Dedifferentiated amniotic fluid mesenchymal stem cell (primary cell): ENCODE data around the gene TECTA.

Experiments
- DNase-seq: peaks from one replicate; pipeline ENCODE4 v3.0.0-alpha.2; 2016; ENCODE audit errors: extremely low spot score

TECTA gene

DNA sequence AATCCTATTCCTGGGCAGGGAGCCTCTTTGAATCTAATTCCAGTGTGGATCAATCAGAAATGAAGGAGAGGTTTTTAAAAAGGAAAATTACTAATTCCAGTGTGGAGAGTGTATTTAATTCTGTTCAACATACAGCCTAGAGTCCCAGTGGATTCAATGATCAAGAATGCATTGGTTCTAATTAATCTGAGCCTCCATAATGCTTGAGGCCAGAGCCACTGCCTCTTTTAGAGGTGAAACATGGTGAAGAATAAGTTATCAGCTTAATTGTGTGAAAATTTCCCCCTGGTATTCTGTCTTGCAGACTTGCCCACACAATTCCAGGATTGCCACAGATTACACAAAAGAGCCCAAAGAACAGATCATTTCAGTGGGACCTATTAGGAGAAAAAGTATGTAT is 87.7 kb downstream of the TECTA start:
- no peak for DNase-seq

DNA sequence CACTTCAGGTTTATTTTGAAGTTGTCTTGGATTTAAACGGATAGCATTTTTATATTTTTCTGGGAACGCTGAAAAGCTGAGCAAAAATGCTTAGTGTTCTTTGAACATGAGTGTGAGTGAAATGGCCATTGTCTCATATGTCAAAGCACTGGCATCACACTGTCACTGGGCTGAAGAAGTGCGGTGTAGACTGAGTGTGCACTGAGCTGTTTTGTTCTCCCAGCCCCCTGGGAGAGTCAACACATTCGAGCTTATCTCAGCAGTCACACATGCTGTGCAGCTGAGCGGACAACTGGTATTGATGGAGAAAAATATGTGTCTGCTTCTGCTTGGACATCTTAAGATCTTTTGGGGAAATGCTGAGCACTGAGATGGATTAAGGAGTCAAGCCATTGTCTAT is 90.8 kb downstream of the TECTA start:
- DNase-seq, result no peak

DNA sequence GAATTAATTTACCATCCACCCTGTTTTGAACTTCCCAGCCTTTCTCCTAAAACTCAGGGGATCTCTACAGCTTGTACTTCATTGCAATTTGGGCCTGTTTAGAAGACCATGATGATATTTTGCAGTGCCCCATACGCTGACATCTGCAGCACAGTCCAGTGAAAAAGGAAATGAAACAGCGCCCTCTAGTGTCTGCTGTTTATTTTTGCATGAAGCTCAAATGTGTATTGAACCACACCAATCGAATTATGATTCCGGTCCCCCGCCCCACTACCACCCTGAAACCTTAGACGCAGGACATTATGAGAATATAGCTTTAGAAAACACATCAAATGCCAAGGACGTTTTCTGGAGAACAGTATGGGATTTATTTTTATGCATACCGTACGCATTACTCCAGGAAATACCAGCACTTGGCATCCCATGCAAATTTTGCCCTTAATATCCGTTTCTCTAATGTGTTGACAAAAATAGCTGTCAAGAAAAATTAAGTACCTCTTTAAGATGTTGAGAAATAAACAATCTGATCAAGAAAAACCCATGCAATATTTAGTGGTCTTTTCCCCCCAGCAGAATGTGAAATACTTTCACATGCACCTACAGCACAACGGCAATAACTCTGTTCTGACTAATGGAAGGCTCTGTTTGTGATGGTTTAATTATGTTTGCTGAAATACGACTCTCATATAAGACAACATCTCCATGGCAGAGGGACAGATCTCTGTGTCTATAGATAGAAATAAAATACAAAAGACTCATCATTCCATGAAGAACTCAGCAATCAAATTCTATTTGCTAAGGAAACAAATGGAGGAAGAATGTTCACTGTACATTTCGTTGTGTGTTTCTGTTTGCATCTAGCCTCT is 93.9 kb downstream of the TECTA start:
- peak; percentile 49 for DNase-seq

DNA sequence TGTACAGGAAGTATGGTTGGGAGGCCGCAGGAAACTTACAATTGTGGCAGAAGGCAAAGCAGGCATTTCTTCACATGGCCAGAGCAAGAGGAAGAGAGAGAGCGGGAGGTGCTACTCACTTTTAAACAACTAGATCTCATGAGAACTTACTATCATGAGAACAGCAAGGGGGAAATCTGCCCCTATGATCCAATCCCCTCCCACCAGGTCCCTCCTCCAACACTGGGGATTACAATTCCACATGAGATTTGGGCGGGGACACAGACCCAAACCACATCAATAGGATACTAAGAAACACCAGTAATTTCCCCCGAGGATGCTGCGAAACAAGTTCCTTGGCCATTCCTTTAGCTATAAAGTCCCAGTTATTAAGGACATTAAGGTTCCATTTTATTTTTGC is 97.4 kb downstream of the TECTA start:
- no peak for DNase-seq

DNA sequence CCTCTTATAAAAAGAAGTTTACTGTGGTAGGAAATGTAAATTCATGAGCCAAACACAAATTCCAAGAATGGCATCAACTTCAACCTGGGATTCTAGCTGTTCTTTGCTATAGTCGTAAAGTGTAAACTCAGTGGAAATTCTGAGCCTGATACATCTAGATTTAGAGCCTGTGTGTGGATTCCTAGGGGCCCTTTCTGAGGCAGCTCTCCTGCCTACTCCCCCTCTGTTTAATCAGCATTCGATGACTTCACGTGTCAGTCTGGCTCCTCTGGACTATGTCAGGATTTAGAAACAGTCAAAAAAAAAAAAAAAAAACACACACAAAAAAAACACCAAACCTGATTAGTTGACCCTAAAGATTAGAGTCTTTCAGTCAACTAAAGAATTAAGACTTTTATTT is 98.5 kb downstream of the TECTA start:
- DNase-seq, result no peak

DNA sequence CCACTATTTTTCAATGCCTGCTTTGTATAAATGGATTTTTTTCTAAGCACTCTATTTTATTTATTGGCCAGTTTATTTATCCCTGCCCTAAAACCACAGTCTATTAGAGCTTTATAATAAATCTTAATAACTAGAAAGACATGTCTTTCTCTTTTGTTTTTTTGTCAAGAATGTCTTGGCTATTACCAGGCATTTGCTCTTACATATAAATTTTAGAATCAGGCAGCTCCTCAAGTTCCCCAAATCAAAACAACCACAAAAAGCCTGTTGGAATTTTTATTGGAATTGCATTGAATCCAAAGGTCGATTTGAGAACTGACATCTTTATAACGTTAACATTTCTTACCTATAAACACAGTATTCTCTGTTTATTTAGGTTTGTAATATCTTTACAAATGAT is 105.8 kb downstream of the TECTA start:
- no peak for DNase-seq

DNA sequence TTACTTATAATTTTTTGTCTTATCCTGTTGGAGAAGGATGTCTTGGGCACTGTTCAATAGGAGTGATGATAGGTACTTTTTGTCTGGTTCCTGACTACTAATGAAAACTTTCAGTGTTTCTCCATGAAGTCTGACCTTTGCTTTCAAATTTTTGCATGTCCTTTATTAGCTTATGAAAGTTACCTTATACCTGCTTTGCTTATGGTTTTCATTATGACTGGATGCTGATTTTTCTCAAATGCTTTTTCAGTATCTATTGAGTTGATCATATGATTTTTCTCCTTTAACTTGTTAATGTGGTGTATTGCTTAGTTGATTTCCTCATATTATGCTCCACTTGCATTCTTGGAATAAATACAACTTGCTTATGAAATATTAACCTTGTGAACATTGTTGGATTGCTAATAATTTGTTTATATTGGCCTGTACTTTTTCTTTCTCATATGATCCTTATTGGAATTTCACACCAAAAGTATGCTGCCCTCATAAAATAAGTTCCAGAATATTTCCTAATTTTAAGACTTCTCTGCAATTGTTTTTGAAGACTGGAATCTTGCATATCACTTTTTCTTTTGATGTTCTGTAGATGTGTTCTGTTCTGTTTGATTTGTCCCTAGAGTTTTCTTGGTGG is 106.6 kb downstream of the TECTA start:
- no peak for DNase-seq

DNA sequence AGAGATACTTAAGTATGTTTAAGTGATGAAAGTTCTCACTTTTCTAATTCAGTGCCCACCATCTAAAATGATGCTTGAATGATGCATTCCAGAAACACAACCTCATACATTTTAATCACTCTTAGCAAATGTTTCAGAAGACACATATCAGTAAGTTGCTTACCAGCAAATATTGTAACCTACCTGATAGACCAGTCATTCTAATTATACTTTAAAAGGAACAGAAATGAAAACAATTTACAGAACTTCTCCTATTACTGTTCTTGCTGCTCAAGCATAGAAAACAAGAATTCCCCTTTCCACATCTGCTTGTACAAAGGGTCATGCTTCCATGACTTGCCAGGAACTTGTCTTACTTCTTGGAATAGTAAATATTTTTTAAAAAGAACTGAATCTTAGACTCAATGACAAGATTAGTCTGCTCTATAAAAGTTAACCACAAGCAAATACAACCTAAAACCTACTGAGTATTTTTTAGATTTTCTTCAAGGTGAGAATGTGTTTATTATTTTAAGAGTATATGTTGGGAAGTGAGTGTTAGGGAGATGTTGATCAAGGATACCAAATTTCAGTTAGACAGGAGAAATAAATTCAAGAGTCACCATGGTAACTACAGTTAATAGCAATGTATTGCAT is 109.5 kb downstream of the TECTA start:
- no peak for DNase-seq

DNA sequence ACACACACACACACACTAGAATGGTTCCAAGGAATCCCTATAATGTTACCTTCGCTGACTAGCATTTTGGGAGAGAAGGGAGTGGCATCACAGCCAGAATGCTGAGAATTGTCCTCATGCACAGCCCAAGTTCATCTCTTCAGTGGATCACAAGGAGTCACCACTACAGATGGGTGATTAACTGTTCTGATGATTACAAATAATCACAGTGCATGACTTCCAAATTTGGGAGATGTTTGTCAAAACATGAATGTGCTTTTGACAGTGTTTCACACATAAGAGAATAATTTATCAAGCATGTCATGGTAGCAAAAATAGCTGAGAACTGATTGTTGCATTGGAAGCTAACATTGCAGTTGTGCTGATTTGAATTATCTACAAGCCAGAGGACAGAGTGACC is 110.6 kb downstream of the TECTA start:
- DNase-seq, result no peak

DNA sequence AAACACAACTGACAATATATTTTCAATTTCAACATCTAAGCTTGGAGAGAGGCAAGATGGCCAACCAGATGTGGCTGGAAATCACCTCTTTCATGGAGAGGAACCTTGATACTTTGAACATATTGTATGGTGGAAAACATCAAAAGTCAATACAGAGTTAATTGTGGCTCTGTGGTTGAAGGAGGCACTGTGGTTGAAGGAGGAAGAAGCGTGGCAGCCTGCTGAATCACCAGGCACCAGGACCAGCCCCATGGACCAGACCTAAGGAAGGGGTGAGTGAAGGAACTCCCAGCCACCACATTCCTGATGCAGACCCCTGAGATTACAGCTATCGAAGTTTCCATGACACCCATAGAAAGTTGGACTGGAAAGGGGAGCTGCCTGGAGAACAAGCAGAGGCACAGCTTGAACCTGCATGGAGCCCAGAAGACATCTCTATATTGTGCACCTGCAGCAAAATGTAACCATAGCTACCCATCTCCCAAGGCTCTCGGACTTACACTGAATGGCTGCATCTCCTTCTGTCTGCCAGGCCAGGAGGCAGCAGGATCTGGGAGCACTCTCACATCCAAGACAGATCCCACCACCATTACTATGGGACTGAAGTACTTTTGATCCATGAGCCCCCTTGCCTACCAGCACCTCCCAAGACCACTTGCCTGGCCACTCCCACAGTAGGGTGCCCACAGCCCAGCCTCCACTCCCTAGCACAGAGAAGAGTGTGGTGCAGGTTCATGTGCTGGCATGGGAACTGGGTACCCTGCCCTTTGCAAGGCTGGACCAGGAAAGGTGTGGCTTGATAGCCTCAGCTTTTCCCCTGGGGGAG is 111.7 kb downstream of the TECTA start:
- no peak for DNase-seq

DNA sequence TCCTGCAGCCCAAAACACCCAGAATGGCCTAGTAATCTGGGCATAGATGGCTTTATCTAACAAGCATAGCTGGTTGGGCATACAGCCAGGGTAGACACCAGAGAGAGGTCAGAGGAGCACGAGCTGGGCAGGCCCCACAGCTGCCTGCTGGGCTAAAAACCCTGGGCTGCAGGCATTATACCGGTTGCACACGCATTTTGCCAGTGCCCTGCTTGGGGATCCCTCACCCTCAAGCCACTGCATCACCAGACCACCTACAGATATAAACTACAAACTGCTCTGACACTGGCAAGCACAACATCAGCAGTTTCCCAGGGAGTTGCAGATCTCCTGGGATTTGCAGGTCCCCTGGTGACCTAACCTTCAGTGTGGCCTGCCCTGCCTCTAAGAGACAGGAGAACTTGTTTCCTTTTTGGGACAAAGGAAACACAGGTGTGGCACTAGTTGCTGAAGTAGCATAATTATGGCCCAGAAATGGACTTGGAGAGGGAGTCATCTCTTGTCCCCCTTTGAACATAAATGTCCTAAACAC is 112.4 kb downstream of the TECTA start:
- no peak for DNase-seq

DNA sequence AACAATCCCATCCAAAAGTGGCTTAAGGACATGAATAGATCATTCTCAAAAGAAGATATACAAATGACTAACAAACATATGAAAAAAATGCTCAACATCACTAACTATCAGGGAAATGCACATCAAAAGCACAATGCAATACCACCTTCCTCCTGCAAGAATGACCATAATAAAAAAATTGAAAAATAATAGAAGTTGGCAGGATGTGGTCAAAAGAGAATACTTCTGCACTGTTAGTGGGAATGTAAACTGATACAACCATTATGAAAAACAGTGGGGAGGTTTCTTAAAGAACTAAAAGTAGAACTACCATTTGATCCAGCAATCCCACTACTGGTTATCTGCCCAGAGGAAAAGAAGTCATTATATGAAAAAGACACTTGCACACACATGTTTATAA is 113.8 kb downstream of the TECTA start:
- DNase-seq, result no peak

DNA sequence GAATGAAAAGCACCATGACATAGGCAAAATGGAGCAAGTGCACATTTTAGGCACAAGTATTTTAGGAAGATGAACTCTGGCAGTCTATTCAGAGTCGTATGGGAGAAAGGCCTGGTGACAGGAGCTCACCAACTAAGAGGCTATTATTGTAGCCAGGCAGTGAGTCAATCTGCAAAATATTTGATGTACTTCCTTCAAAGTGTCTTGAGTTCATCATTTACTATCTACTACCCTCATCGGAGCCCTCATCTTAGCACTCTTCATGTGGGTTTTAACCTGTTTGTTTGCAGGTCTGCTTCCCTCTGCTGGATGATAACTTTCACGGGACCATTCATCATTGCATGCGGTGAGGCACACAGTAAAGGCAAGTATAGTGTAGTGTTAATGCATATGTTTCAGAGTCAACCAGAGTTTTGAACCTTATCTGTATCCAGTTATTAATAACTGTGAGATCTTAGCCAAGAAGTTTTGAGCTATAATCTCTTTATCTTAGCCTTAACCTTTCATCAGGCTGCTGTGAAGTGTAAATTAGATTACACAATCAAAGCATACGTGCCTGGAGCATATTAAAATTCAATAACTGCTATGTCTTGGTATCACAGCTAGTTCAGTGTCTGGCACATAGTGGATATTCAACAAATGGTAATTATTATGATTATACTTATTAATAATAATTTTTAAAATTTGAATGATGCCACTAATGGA is 120.6 kb downstream of the TECTA start:
- DNase-seq, result no peak

DNA sequence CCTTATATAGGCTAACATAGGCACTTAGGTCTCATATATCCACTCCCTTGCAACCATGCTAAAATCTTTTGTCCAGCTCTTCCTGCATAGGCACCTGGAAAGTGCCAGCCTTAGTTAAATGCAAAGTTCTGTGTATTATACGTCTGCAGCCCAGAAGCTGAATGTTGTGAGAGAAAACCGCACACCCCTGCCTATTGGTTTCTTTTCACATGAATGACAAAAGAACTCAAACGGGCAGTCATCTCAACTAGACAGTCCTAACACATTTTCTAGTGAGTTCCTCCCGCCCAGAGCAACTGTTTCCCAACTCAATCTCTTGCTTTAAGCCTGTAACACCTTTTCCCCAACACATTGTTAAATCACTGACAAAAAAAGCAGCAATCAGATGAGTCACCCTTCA is 122.1 kb downstream of the TECTA start:
- DNase-seq, result no peak

DNA sequence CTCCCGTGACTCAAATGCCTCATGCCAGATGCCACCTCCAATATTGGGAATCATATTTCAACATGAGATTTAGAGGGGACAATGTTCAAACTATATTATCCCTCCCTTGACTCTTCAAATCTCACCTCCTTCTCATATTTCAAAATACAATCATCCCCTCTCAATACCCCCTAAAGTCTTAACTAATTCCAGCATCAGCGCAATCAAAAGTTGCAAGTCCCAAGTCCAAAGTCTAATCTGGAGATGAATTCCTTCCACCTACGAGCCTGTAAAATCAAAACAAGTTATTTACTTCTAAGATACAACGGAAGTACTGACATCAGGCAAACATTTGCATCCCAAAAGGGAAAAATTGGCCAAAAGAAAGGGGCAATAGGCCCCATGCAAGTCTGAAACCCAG is 124.3 kb downstream of the TECTA start:
- DNase-seq, result no peak

DNA sequence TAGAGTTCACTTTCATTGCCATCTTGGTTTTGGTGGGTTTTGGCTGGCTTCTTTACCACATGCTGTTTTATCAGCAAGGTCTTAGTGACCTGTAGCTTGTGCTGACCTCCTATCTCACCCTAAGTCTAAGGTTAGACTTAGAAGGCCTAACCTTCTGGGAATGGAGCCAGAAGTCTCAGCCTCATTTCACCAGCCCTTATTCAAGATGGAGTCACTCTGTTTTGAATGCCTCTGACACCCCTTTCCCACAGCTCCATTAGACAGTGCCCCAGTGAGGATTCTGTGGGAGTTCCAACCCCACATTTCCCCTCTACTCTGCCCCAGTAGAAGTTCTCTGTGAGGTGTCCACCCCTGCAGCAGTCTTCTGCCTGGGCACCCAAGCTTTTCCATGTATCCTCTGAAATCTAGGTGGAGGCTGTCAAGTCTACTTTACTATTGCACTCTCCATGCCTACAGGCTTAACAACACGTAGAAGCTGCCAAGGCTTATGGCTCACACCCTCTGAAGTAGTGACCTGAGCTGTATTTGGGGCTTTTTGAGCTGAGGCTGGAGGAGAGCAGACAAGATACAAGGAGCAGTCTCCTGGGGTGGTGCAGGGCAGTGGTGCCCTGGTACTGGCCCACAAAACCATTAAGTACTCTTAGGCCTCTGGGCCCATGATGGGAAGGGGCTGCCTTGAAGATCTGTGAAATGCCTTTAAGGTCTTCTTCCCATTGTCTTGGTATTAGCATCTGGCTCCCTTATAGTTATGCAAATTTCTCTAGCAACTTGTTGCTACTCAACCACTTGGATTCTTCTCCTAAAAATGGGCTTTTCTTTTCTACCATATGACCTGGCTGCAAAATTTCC is 125.6 kb downstream of the TECTA start:
- no peak for DNase-seq

DNA sequence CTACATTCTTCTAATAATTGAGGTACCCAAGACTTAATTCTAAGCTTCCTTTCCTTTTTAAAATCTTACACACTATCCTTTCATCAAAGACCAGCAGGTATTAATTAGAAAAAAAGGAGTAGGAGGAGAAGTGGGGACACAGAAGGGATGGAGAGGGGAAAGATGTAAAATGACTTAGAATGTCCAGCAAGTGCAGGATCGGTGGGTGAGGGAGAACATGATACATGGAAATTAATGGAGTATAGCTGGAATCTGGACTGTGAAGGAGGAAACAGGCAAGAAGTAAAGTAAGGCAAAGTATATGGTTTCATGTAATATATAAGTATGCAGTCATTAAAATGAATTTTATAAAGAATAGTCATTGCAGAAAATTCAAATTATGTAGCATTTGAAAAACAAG is 127.8 kb downstream of the TECTA start:
- DNase-seq, result no peak

DNA sequence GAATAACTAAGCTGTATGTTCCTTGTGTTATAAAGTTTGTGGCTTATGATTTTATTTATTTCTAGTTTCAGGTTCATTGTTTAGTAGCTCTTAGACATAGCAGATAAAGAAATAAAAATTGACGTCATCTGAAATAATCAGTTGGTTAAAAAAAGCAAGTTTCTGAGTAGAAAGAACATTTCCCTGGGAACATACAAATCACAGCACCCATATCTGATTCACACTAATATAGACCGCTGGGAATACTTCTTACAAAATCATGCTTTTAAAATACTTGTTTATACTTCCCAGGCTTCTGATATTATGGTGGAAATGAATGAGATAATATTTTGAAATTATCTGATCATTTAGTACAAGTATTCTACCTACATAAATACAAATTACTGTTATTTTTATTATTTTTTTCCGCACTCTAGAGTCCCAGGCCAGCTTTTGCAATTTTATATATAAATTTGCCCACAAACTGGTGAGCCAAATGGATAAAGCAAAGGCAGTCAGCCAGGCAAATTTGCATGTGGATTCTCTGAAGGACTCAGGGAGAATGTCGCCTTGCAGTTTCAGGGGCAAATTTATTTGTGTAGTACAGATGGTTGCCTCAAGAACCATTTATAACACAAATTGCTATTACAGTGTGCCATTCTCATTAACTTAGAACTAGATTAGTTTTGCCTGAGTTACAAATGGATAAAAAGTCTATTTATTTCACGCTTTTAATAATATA is 128.6 kb downstream of the TECTA start:
- DNase-seq, result no peak

DNA sequence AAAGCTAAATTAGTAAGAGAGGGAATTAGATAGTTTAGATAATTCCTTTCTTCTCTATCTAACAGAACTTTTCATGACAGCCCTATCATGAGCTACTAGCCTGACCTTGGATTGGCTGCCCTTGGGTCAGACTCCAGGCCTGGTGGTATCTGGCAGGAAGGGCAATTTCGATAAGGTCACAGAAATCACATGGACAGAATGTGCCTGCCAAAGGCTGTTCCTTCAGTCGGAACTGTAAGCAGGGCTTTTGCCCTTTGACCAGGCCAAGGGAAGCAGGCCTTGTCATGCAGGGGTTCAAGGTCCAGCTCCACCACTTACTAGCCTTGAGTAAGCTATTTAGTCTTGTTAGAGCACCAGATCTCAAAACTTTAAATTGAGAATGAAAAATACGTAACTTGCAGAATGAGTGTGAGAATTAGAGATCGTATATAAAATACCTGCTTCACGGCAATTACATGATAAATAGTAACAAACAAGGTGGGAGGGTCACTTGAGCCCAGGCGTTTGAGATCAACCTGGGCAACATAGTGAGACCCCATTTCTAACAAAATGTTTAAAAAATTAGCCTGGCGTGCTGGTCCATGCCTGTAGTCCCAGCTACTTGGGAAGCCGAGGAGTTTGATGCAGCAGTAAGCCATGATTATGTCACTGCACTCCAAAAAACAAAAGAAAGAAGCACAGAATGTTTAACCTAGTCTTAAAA is 130.7 kb downstream of the TECTA start:
- DNase-seq, result no peak
